SH-SY5Y (cell line): Measurements from ENCODE around the gene GDF10.

ENCODE experiments used
- GATA2 ChIP-seq: IDR thresholded peaks from 2 replicates; pipeline ENCODE4 v1.6.1; 2011; ENCODE audit warnings: mild to moderate bottlenecking, low read depth, low read length
- GATA3 ChIP-seq: IDR thresholded peaks from 2 replicates; pipeline ENCODE4 v1.6.1; 2011; ENCODE audit warnings: low read depth, mild to moderate bottlenecking, low read length, moderate library complexity

The GDF10 gene

GRCh38 chr10:47282005-47282656 is 17.9 kb upstream of the GDF10 start:
- TF ChIP-seq GATA2 (no peak), GATA3 (no peak)

- no peak for TF ChIP-seq GATA3
- no peak for TF ChIP-seq GATA2
Observed at GRCh38 chr10:47282657-47283018, 17.4 kb upstream of the GDF10 start.

GRCh38 chr10:47283101-47283630 is 16.8 kb upstream of the GDF10 start:
- TF ChIP-seq GATA2 (no peak), GATA3 (no peak)

GRCh38 chr10:47283848-47284247 is 16.1 kb upstream of the GDF10 start:
- TF ChIP-seq GATA3 (no peak), GATA2 (no peak)

GRCh38 chr10:47285381-47286115 is 14.4 kb upstream of the GDF10 start:
- TF ChIP-seq GATA2, result no peak
- TF ChIP-seq GATA3, result no peak

GRCh38 chr10:47286116-47286505 is 13.9 kb upstream of the GDF10 start:
- TF ChIP-seq GATA2 (no peak), GATA3 (no peak)

- TF ChIP-seq GATA3 (no peak), GATA2 (no peak)
Observed at GRCh38 chr10:47286591-47287315, 13.2 kb upstream of the GDF10 start.

GRCh38 chr10:47287365-47287802 is 12.6 kb upstream of the GDF10 start:
- TF ChIP-seq GATA3 (no peak), GATA2 (no peak; the same call in 1 of the 2 replicates)

- TF ChIP-seq GATA3 (no peak), GATA2 (no peak)
Observed at GRCh38 chr10:47287805-47288204, 12.2 kb upstream of the GDF10 start.

- TF ChIP-seq GATA3 (no peak), GATA2 (no peak)
Observed at GRCh38 chr10:47288236-47288635, 11.8 kb upstream of the GDF10 start.

GRCh38 chr10:47288916-47289495 is 11.0 kb upstream of the GDF10 start:
- no peak for TF ChIP-seq GATA3
- TF ChIP-seq GATA2, result no peak

GRCh38 chr10:47289921-47290320 is 10.1 kb upstream of the GDF10 start:
- TF ChIP-seq GATA3 (no peak), GATA2 (no peak)

GRCh38 chr10:47290338-47290737 is 9.7 kb upstream of the GDF10 start:
- no peak for TF ChIP-seq GATA2
- no peak for TF ChIP-seq GATA3

GRCh38 chr10:47291682-47292081 is 8.3 kb upstream of the GDF10 start:
- TF ChIP-seq GATA3 (no peak), GATA2 (no peak)
